HepG2 (cell line): Measurements from ENCODE around the gene PTPN13. TPM values are rescaled to one million over a fixed set of nuclear protein-coding genes. Genes with fewer than 3 reads are reported as not detected.

Experiments
- ATAC-seq: fragments of 200-7000 bp; cut with Tn5 transposase; 3 replicates; pipeline ENCODE4 v1.9.1; 2020; ENCODE audit warnings: mild to moderate bottlenecking, moderate library complexity
- BruUV-seq: library from RNA; stranded (reverse); fragments of 400-500 nt; replicated peaks from 2 replicates; lab custom pipeline; 2021; lab: Mats Ljungman, UMichigan
- CTCF ChIA-PET: fragments of 300-600 bp; formaldehyde crosslinking; extraction: SDS; loops from one replicate; lab custom pipeline; 2021; ENCODE audit warnings: low total read pairs, inconsistent platforms, low intra/inter-chr PET ratio; lab: Yijun Ruan, JAX
- POLR2A ChIA-PET: fragments of 350-600 bp; sonication (Branson Sonifier 250); formaldehyde crosslinking; loops from one replicate; lab custom pipeline; 2020; ENCODE audit warnings: antibody characterized with exemption, inconsistent platforms; lab: Yijun Ruan, JAX
- DNase-seq: peaks from one replicate; pipeline ENCODE4 v3.0.0-alpha.2; 2015; ENCODE audit warnings: low spot score
- FAIRE-seq: peaks from 3 replicates; lab custom pipeline; 2011; peaks lifted over from hg19 to GRCh38; lab: Jason Lieb, UNC
- H2AFZ ChIP-seq: one replicate; pipeline ENCODE4 v1.6.1; 2011; ENCODE audit warnings: low read length, inconsistent platforms
- H3K27ac ChIP-seq: fragments of 300-600 bp; 3 replicates; pipeline ENCODE4 v1.8.0; 2011; ENCODE audit warnings: mixed run types, mild to moderate bottlenecking, mixed read lengths, low read length, inconsistent platforms; ENCODE audit not compliant: insufficient read depth; ENCODE audit errors: extremely low read length
- H3K27me3 ChIP-seq, 2 experiments: fragments of 200-600 bp in 1 of 2; 2 replicates in 1 of 2; 3 replicates in 1 of 2; pipeline versions ENCODE4 v1.6.0 to v1.8.0; 2011; ENCODE audit warnings: low read length in 2 of 2, mild to moderate bottlenecking in 2 of 2, moderate library complexity in 2 of 2, inconsistent platforms in 1 of 2; ENCODE audit not compliant: insufficient read depth in 2 of 2, control insufficient read depth in 1 of 2
- H3K36me3 ChIP-seq, 2 experiments: fragments of 200-600 bp in 1 of 2; replicated peaks in 1 of 2; 2 replicates in 1 of 2; 3 replicates in 1 of 2; pipeline versions ENCODE4 v1.5.1 to v1.8.0; 2011; ENCODE audit warnings: low read length in 2 of 2, inconsistent platforms in 1 of 2; ENCODE audit not compliant: insufficient read depth in 2 of 2, control insufficient read depth in 1 of 2
- H3K4me1 ChIP-seq: 2 replicates; pipeline ENCODE4 v1.5.1; 2012; ENCODE audit warnings: low read length, inconsistent platforms; ENCODE audit not compliant: insufficient read depth
- H3K4me2 ChIP-seq: 2 replicates; pipeline ENCODE4 v1.6.0; 2011; ENCODE audit warnings: low read depth, low read length, inconsistent platforms
- H3K4me3 ChIP-seq, 3 experiments: fragments of 200-600 bp in 1 of 3; sonication (generic), shearing (Covaris generic) in 1 of 3; replicated peaks in 1 of 3; 2 replicates each; pipeline ENCODE4 v1.5.1; 2011 to 2016; ENCODE audit warnings: low read length in 3 of 3, inconsistent platforms in 2 of 3, low read depth in 2 of 3, mild to moderate bottlenecking in 2 of 3, control low read depth in 1 of 3, mixed read lengths in 1 of 3; ENCODE audit not compliant: insufficient read depth in 1 of 3
- H3K79me2 ChIP-seq: one replicate; pipeline ENCODE4 v1.6.1; 2011; ENCODE audit warnings: low read length, inconsistent platforms; ENCODE audit not compliant: insufficient read depth
- H3K9ac ChIP-seq: 2 replicates; pipeline ENCODE4 v1.6.0; 2011; ENCODE audit warnings: mild to moderate bottlenecking, low read depth, low read length, inconsistent platforms; ENCODE audit not compliant: insufficient read depth
- H3K9me3 ChIP-seq: 2 replicates; pipeline ENCODE4 v1.5.1; 2012; ENCODE audit warnings: mild to moderate bottlenecking, low read length
- H4K20me1 ChIP-seq: 2 replicates; pipeline ENCODE4 v1.6.0; 2011; ENCODE audit warnings: inconsistent platforms, mild to moderate bottlenecking, low read length, moderate library complexity; ENCODE audit not compliant: insufficient read depth
- ETV5 ChIP-seq: IDR thresholded peaks from 2 replicates; pipeline ENCODE4 v1.6.1; 2018; ENCODE audit warnings: missing biosample characterization, missing genetic modification reagents, inconsistent platforms, borderline replicate concordance
- WGBS: methylation state at CpG from one replicate; pipeline ENCODE4 v1.1.6; 2017; ENCODE audit warnings: low lambda C conversion rate; 5-methylcytosine and 5-hydroxymethylcytosine counted together
- in situ Hi-C: cut with HindIII; loops from 2 replicates; pipeline ENCODE4 v1.10.0; 2017; ENCODE audit warnings: low pct_unique_long_range_greater_than_20kb; ENCODE audit not compliant: extremely low pct_ligation_motif_present
- intact Hi-C: fragments of 100-400 bp; cut with micrococcal nuclease; formaldehyde crosslinking; loops from one replicate; pipeline ENCODE4 v1.10.0; 2022; ENCODE audit not compliant: unreplicated experiment
- polyA plus RNA-seq, 8 experiments: library from polyadenylated mRNA; depleted of rRNA in 3 of 8; stranded (reverse) in 7 of 8; unstranded in 1 of 8; fragments of >200 nt; fragmentation: Illumina TruSeq in 4 of 8; extraction: Trizol in 4 of 8; gene quantifications; 2 replicates each; pipeline versions ENCODE4 v1.2.1 to v1.2.3, GENCODE V29; 2011 to 2016; ENCODE audit warnings: low read depth in 4 of 8, missing spikeins in 1 of 8, mixed read lengths in 1 of 8; ENCODE audit not compliant: insufficient read depth in 1 of 8
- total RNA-seq, 5 experiments: library from RNA; depleted of rRNA; stranded (reverse); fragments of >200 nt; fragmentation: Illumina TruSeq; extraction: Trizol; gene quantifications; 2 replicates each; pipeline ENCODE4 v1.2.3, GENCODE V29; 2016; ENCODE audit warnings: low read depth in 1 of 5
- TF ChIP-seq, protein P1 (sequence below): sonication (generic); formaldehyde crosslinking; IDR thresholded peaks from 2 replicates; pipeline ENCODE4 v1.5.0; 2020; ENCODE audit warnings: mild to moderate bottlenecking, missing genetic modification reagents
- TF ChIP-seq, protein P2 (sequence below): sonication (generic); formaldehyde crosslinking; IDR thresholded peaks from 2 replicates; pipeline ENCODE4 v1.8.1; 2023; ENCODE audit warnings: mild to moderate bottlenecking, inconsistent platforms, moderate library complexity, missing genetic modification reagents, borderline replicate concordance
- TF ChIP-seq, protein P3 (sequence below): sonication (generic); formaldehyde crosslinking; IDR thresholded peaks from 2 replicates; pipeline ENCODE4 v1.4.0; 2020; ENCODE audit warnings: mild to moderate bottlenecking, missing genetic modification reagents, borderline replicate concordance
- TF ChIP-seq, protein P4 (sequence below): sonication (generic); formaldehyde crosslinking; IDR thresholded peaks from 2 replicates; pipeline ENCODE4 v1.5.1; 2020; ENCODE audit warnings: mild to moderate bottlenecking, missing genetic modification reagents, moderate library complexity

The PTPN13 gene
- total and polyA plus RNA-seq, 2 of the 13 experiments (the other 11 are each of a cell fraction or from before 2014, with no cell fraction given) = not detected

DNA sequence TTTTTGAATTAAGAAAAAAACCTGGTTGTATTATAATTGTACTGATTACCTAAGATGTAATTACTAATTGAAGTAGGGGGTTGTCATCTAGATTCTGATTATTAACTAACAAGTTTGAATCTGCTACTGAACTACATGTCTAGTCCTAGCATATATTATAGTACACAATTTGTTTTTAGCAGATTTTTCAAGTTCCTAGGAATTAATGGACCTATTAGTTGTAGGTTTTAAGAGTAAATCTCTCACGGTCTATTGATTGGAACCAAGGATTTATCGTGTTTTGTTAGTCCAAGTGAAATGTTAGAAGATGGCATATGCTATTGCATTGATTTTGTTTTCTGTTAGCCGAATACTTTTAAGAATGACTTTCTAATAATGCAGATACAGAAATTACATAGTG is 20.8 kb downstream of the PTPN13 start (continued):
- TF ChIP-seq, protein P1, sequence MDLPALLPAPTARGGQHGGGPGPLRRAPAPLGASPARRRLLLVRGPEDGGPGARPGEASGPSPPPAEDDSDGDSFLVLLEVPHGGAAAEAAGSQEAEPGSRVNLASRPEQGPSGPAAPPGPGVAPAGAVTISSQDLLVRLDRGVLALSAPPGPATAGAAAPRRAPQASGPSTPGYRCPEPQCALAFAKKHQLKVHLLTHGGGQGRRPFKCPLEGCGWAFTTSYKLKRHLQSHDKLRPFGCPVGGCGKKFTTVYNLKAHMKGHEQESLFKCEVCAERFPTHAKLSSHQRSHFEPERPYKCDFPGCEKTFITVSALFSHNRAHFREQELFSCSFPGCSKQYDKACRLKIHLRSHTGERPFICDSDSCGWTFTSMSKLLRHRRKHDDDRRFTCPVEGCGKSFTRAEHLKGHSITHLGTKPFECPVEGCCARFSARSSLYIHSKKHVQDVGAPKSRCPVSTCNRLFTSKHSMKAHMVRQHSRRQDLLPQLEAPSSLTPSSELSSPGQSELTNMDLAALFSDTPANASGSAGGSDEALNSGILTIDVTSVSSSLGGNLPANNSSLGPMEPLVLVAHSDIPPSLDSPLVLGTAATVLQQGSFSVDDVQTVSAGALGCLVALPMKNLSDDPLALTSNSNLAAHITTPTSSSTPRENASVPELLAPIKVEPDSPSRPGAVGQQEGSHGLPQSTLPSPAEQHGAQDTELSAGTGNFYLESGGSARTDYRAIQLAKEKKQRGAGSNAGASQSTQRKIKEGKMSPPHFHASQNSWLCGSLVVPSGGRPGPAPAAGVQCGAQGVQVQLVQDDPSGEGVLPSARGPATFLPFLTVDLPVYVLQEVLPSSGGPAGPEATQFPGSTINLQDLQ (CRISPR knock-in tag) = no peak
- TF ChIP-seq ETV5 (CRISPR knock-in tag) = no peak
- TF ChIP-seq, protein P2, sequence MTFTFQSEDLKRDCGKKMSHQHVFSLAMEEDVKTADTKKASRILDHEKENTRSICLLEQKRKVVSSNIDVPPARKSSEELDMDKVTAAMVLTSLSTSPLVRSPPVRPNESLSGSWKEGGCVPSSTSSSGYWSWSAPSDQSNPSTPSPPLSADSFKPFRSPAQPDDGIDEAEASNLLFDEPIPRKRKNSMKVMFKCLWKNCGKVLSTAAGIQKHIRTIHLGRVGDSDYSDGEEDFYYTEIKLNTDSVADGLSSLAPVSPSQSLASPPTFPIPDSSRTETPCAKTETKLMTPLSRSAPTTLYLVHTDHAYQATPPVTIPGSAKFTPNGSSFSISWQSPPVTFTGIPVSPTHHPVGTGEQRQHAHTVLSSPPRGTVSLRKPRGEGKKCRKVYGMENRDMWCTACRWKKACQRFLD (CRISPR knock-in tag) = no peak
- TF ChIP-seq, protein P3, sequence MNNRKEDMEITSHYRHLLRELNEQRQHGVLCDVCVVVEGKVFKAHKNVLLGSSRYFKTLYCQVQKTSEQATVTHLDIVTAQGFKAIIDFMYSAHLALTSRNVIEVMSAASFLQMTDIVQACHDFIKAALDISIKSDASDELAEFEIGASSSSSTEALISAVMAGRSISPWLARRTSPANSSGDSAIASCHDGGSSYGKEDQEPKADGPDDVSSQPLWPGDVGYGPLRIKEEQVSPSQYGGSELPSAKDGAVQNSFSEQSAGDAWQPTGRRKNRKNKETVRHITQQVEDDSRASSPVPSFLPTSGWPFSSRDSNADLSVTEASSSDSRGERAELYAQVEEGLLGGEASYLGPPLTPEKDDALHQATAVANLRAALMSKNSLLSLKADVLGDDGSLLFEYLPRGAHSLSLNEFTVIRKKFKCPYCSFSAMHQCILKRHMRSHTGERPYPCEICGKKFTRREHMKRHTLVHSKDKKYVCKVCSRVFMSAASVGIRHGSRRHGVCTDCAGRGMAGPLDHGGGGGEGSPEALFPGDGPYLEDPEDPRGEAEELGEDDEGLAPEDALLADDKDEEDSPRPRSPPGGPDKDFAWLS (CRISPR knock-in tag) = no peak

DNA sequence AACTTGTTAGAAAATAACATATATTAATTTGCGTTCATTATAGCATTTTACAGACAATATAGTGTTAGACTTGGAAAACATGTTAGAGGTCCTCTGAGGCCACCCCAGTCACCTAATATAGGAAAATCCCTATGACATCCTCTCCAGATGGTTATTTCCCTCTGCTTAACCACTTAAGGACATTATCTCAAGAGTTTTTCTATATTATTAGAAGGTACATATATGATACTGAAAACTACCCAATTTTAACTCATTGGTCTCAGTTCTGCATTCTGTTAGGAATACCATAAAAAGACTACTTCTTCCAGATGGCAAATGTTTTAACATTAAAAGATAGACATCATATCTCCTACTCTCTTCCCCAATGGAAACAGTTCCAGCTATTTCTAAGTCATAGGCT is 21.4 kb downstream of the PTPN13 start:
- ATAC-seq (no peak), DNase-seq (no peak), FAIRE-seq (no peak)
- Histone ChIP-seq H3K27ac (no peak overlapping the region), H3K79me2 (no peaks in the 10 kb centered on the region), H4K20me1 (no peaks in the 10 kb centered on the region), H3K27me3 (no peaks in the 10 kb centered on the region), H2AFZ (no peak overlapping the region), H3K4me3 (no peak overlapping the region), H3K36me3 (no peaks in the 10 kb centered on the region), H3K9ac (no peak overlapping the region), H3K4me1 (no peaks in the 10 kb centered on the region), H3K4me2 (no peak overlapping the region), H3K9me3 (no peaks in the 10 kb centered on the region)
- CTCF ChIA-PET = no interaction called here
- intact Hi-C loops = no loop called here
- 4% methylated on average over 1 of the region's 1 CpG for WGBS
- no TSS peak for BruUV-seq
- TF ChIP-seq, protein P4, sequence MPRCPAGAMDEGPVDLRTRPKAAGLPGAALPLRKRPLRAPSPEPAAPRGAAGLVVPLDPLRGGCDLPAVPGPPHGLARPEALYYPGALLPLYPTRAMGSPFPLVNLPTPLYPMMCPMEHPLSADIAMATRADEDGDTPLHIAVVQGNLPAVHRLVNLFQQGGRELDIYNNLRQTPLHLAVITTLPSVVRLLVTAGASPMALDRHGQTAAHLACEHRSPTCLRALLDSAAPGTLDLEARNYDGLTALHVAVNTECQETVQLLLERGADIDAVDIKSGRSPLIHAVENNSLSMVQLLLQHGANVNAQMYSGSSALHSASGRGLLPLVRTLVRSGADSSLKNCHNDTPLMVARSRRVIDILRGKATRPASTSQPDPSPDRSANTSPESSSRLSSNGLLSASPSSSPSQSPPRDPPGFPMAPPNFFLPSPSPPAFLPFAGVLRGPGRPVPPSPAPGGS (CRISPR knock-in tag) = no peak
- POLR2A ChIA-PET = no interaction called here
- in situ Hi-C loops = no loop called here
